K562 (cell line): ENCODE data around the gene WNK1. TPM values are rescaled to one million over a fixed set of nuclear protein-coding genes. Genes with fewer than 3 reads are reported as not detected.
A peak's percentile ranks its signal among the peaks of the same experiment; 100 is the strongest.

Experiments used
- CUX1 ChIP-seq: fragments of 200-800 bp; sonication (Bioruptor generic); IDR thresholded peaks from 2 replicates; pipeline ENCODE4 v1.6.1; 2016; ENCODE audit warnings: missing genetic modification characterization, missing compliant biosample characterization
- CXXC5 ChIP-seq: fragments of 250-450 bp; sonication (Bioruptor Pico); IDR thresholded peaks from 2 replicates; pipeline ENCODE4 v1.8.0; 2022; ENCODE audit warnings: inconsistent platforms, mild to moderate bottlenecking, moderate library complexity
- DMBX1 ChIP-seq: fragments of 250-450 bp; sonication (Bioruptor Pico); IDR thresholded peaks from 2 replicates; pipeline ENCODE4 v1.8.0; 2022; ENCODE audit warnings: inconsistent platforms, mild to moderate bottlenecking, moderate library complexity, borderline replicate concordance
- E2F1 ChIP-seq: sonication (generic); formaldehyde crosslinking; IDR thresholded peaks from 2 replicates; pipeline ENCODE4 v1.8.1; 2023; ENCODE audit warnings: mild to moderate bottlenecking, missing genetic modification reagents, moderate library complexity
- ETV6 ChIP-seq, 3 experiments: fragments of 150-350 bp in 1 of 3; sonication (generic) in 1 of 3; formaldehyde crosslinking in 1 of 3; IDR thresholded peaks; 2 replicates each; pipeline versions ENCODE4 v1.6.1 to v1.8.0; 2014 to 2022; ENCODE audit warnings: borderline replicate concordance in 2 of 3, low read depth in 2 of 3, antibody characterized with exemption in 1 of 3, low read length in 1 of 3, mild to moderate bottlenecking in 1 of 3, missing genetic modification reagents in 1 of 3
- FOXK2 ChIP-seq, 2 experiments: fragments of 450-650 bp; IDR thresholded peaks in 1 of 2; conservative IDR thresholded peaks in 1 of 2; 2 replicates each; pipeline ENCODE4 v1.6.1; 2016; ENCODE audit warnings: low read depth in 2 of 2, mild to moderate bottlenecking in 1 of 2
- KLF1 ChIP-seq: fragments of 450-650 bp; IDR thresholded peaks from 2 replicates; pipeline ENCODE4 v1.6.1; 2016; ENCODE audit warnings: missing genetic modification characterization, missing compliant biosample characterization
- MAX ChIP-seq: sonication (generic); formaldehyde crosslinking; IDR thresholded peaks from 2 replicates; pipeline ENCODE4 v1.9.0; 2022; ENCODE audit warnings: mild to moderate bottlenecking, missing genetic modification reagents
- POU5F1 ChIP-seq: fragments of 150-350 bp; IDR thresholded peaks from 2 replicates; pipeline ENCODE4 v1.6.1; 2014; ENCODE audit warnings: borderline replicate concordance, low read length, low read depth, mild to moderate bottlenecking; ENCODE audit not compliant: partially characterized antibody
- TAF9B ChIP-seq: fragments of 450-650 bp; IDR thresholded peaks from 2 replicates; pipeline ENCODE4 v1.6.1; 2018; ENCODE audit warnings: mild to moderate bottlenecking; ENCODE audit not compliant: partially characterized antibody
- THRB ChIP-seq: fragments of 450-650 bp; formaldehyde crosslinking; conservative IDR thresholded peaks from 2 replicates; pipeline ENCODE4 v1.4.0; 2022; ENCODE audit warnings: mild to moderate bottlenecking, missing genetic modification characterization
- USF2 ChIP-seq: sonication (generic); formaldehyde crosslinking; IDR thresholded peaks from 2 replicates; pipeline ENCODE4 v1.5.0; 2020; ENCODE audit warnings: missing genetic modification reagents
- VEZF1 ChIP-seq: fragments of 200-800 bp; sonication (Bioruptor generic); IDR thresholded peaks from 2 replicates; pipeline ENCODE4 v1.6.1; 2017; ENCODE audit warnings: missing genetic modification characterization, missing compliant biosample characterization
- ZNF239 ChIP-seq: fragments of 250-450 bp; sonication (Bioruptor Pico); IDR thresholded peaks from 2 replicates; pipeline ENCODE4 v1.4.0; 2020; ENCODE audit warnings: mild to moderate bottlenecking
- ZNF57 ChIP-seq: fragments of 450-650 bp; formaldehyde crosslinking; IDR thresholded peaks from 2 replicates; pipeline ENCODE4 v1.4.0; 2020; ENCODE audit warnings: mild to moderate bottlenecking, moderate library complexity
- polyA plus RNA-seq, 8 experiments: library from polyadenylated mRNA; depleted of rRNA in 4 of 8; stranded (reverse) in 5 of 8; unstranded in 3 of 8; fragments of >200 nt; fragmentation: Nextera tagmentation in 2 of 8; fragmentation: Illumina TruSeq in 1 of 8; extraction: Ambion mirVana in 2 of 8; extraction: Trizol in 1 of 8; gene quantifications; 2 replicates each; pipeline versions ENCODE4 v1.2.1 to v1.2.3, GENCODE V29; 2011 to 2014; ENCODE audit warnings: inconsistent platforms in 1 of 8, missing spikeins in 1 of 8
- total RNA-seq, 7 experiments: library from RNA; depleted of rRNA in 6 of 7; stranded (reverse); fragments of >200 nt in 6 of 7; fragmentation: Illumina TruSeq in 2 of 7; extraction: Trizol in 2 of 7; gene quantifications; 2 replicates each; pipeline versions ENCODE4 v1.2.1 to v1.2.3, GENCODE V29; 2011 to 2021; ENCODE audit warnings: low replicate concordance in 1 of 7

Gene WNK1
- total and polyA plus RNA-seq, 9 of the 15 experiments (the other 6 are each of a cell fraction or from before 2014, with no cell fraction given): 4.3 to 73.9 (median 31.0) TPM

GRCh38 chr12:751192-751998 is 984 bp upstream of the WNK1 start (continued):
- no peak for TF ChIP-seq TAF9B
- TF ChIP-seq CXXC5 (CRISPR knock-in tag): peak; percentile 93
- 0 out of 4 replicates have a peak, but pooled peaks of 1 of the 2 experiments have one; percentile 29 for TF ChIP-seq ETV6 (IDR thresholded peaks at IDR 0.05; ENCODE audit: borderline replicate concordance in 1 of 2, low read depth in 2 of 2, low read length in 1 of 2)
- no peak for TF ChIP-seq ETV6 (CRISPR knock-in tag; IDR thresholded peaks at IDR 0.05; ENCODE audit: borderline replicate concordance)
- no peak for TF ChIP-seq CUX1
- TF ChIP-seq E2F1 (CRISPR knock-in tag): peak; percentile 91
- no peak for TF ChIP-seq ZNF57
- no peak for TF ChIP-seq ZNF239
- TF ChIP-seq USF2 (CRISPR knock-in tag): no peak
- no peak for TF ChIP-seq FOXK2 (conservative IDR thresholded peaks at IDR 0.05 in 1 of 2, IDR thresholded peaks at IDR 0.05 in 1 of 2; ENCODE audit: low read depth in 2 of 2)
- no peak for TF ChIP-seq THRB
- peak; percentile 82 for TF ChIP-seq MAX (CRISPR knock-in tag)
- no peak for TF ChIP-seq DMBX1
- TF ChIP-seq VEZF1 (CRISPR knock-in tag): no peak
- TF ChIP-seq KLF1 (tag): no peak
- TF ChIP-seq POU5F1: no peak
